Measurements from ENCODE around the gene SLC38A4. TPM values are rescaled to one million over a fixed set of nuclear protein-coding genes. Genes with fewer than 3 reads are reported as not detected.

The SLC38A4 gene
- total RNA-seq, 1 experiment from 2014 or later, result 0.12 TPM

- POLR2A ChIA-PET, result no interaction called here
- intact Hi-C loops (cut with micrococcal nuclease), result no loop called here
- H3K36me3 Mint-ChIP-seq (ENCODE audit: insufficient read depth, unreplicated experiment), result peaks cover 8% of the 10 kb centered on the region
- TF ChIP-seq CTCF (IDR thresholded peaks at IDR 0.05; ENCODE audit: unreplicated experiment), result no peak
- no peaks in the 10 kb centered on the region for H3K27me3 Mint-ChIP-seq (ENCODE audit: insufficient read depth, unreplicated experiment)
- no peak for DNase-seq (ENCODE audit: unreplicated experiment)
- CTCF ChIA-PET, result no interaction called here
- H3K9me3 Mint-ChIP-seq (ENCODE audit: unreplicated experiment), result peaks cover 8% of the 10 kb centered on the region
- no peak overlapping the region for H3K27ac Mint-ChIP-seq (ENCODE audit: low read depth, unreplicated experiment)
- BruUV-seq (replicated peaks), result no TSS peak
- H3K4me3 Mint-ChIP-seq (ENCODE audit: unreplicated experiment), result no peak overlapping the region
- peaks cover 5% of the 10 kb centered on the region for H3K4me1 Mint-ChIP-seq (ENCODE audit: insufficient read depth, unreplicated experiment)
Observed at GRCh38 chr12:46872135-46872534, 46.3 kb upstream of the SLC38A4 start.

- POLR2A ChIA-PET, result interaction anchor here (0.7 kb wide), 1 partner anchor 118 kb away, joined by 3 read pairs; no protein-coding TSS in a partner anchor
- no peak for DNase-seq (ENCODE audit: unreplicated experiment)
- TF ChIP-seq CTCF (IDR thresholded peaks at IDR 0.05; ENCODE audit: unreplicated experiment), result no peak
- Mint-ChIP-seq H3K9me3 (ENCODE audit: unreplicated experiment) (peaks cover 16% of the 10 kb centered on the region), H3K27me3 (ENCODE audit: insufficient read depth, unreplicated experiment) (no peaks in the 10 kb centered on the region), H3K27ac (ENCODE audit: low read depth, unreplicated experiment) (no peak overlapping the region), H3K4me1 (ENCODE audit: insufficient read depth, unreplicated experiment) (no peaks in the 10 kb centered on the region), H3K4me3 (ENCODE audit: unreplicated experiment) (no peak overlapping the region), H3K36me3 (ENCODE audit: insufficient read depth, unreplicated experiment) (peaks cover 8% of the 10 kb centered on the region)
- intact Hi-C loops (cut with micrococcal nuclease), result no loop called here
- CTCF ChIA-PET, result no interaction called here
- no TSS peak for BruUV-seq (replicated peaks)
Observed at GRCh38 chr12:46865311-46865710, 39.5 kb upstream of the SLC38A4 start.

GRCh38 chr12:46858368-46858767 is 32.6 kb upstream of the SLC38A4 start:
- peak; percentile 15 for DNase-seq (ENCODE audit: unreplicated experiment)
- intact Hi-C loops (cut with micrococcal nuclease), result no loop called here
- no peak for TF ChIP-seq CTCF (IDR thresholded peaks at IDR 0.05; ENCODE audit: unreplicated experiment)
- H3K4me3 Mint-ChIP-seq (ENCODE audit: unreplicated experiment), result no peak overlapping the region
- no peaks in the 10 kb centered on the region for H3K4me1 Mint-ChIP-seq (ENCODE audit: insufficient read depth, unreplicated experiment)
- H3K27ac Mint-ChIP-seq (ENCODE audit: low read depth, unreplicated experiment), result no peak overlapping the region
- H3K36me3 Mint-ChIP-seq (ENCODE audit: insufficient read depth, unreplicated experiment), result no peaks in the 10 kb centered on the region
- CTCF ChIA-PET, result no interaction called here
- POLR2A ChIA-PET, result interaction anchor here (1.5 kb wide), 1 partner anchor 51 kb away, joined by 4 read pairs; no protein-coding TSS in a partner anchor
- H3K9me3 Mint-ChIP-seq (ENCODE audit: unreplicated experiment), result peaks cover 8% of the 10 kb centered on the region
- no TSS peak for BruUV-seq (replicated peaks)
- no peaks in the 10 kb centered on the region for H3K27me3 Mint-ChIP-seq (ENCODE audit: insufficient read depth, unreplicated experiment)

GRCh38 chr12:46857486-46857885 is 31.7 kb upstream of the SLC38A4 start:
- H3K27ac Mint-ChIP-seq (ENCODE audit: low read depth, unreplicated experiment), result no peak overlapping the region
- TF ChIP-seq CTCF (IDR thresholded peaks at IDR 0.05; ENCODE audit: unreplicated experiment), result no peak
- no peaks in the 10 kb centered on the region for H3K4me1 Mint-ChIP-seq (ENCODE audit: insufficient read depth, unreplicated experiment)
- H3K36me3 Mint-ChIP-seq (ENCODE audit: insufficient read depth, unreplicated experiment), result no peaks in the 10 kb centered on the region
- CTCF ChIA-PET, result no interaction called here
- DNase-seq (ENCODE audit: unreplicated experiment), result no peak
- BruUV-seq (replicated peaks), result no TSS peak
- POLR2A ChIA-PET, result no interaction called here
- no peak overlapping the region for H3K4me3 Mint-ChIP-seq (ENCODE audit: unreplicated experiment)
- intact Hi-C loops (cut with micrococcal nuclease), result no loop called here
- no peaks in the 10 kb centered on the region for H3K27me3 Mint-ChIP-seq (ENCODE audit: insufficient read depth, unreplicated experiment)
- peaks cover 8% of the 10 kb centered on the region for H3K9me3 Mint-ChIP-seq (ENCODE audit: unreplicated experiment)
